ENCODE measurements around the gene PKM.
"Not testable (repeated sequence)": the region's sequence is repeated elsewhere in the genome, so short reads cannot be mapped to it uniquely, and the experiment has no call there.

PKM gene

DNA sequence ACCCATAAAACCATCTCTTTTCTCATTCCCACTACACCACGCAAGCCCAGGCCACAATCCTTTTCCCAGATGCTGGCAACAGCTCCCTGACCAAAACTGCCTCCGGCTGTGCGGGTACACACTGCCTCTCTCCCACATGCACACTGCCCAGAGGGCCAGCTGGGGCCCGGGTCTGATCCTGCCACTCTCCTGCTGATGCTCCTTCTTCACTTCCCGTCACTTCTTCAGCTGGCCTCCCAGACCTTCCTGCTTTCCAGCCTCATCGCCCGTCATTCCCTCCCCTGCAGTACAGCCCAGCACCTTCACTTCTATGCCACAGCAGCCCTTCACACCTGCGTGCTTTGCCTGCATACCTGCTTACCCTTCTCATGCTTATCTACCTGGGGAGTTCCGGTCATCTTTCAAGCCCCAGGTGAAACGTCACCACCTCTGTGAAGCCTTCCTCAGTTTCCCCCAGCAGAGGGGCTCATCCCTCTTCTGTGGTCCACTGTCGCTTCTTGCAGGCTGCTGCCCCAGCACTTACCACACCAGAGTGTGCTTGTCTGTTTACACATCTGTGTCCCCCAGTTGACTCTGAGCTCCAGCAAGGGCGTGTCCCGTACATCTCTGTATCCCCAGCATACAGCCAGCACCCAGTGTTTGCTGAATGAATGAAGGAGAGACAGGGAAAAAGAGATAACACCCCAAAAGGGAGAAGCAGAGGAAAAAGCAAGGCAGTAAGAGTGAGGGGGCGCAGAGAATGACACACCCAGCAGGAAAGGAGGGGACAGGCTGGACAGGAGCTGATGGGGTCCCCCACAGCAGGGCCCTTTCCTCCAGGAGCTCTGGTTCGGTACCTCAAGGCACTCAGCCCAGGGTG is 55.6 kb downstream of the PKM start:
- DNase-seq, result no peak

DNA sequence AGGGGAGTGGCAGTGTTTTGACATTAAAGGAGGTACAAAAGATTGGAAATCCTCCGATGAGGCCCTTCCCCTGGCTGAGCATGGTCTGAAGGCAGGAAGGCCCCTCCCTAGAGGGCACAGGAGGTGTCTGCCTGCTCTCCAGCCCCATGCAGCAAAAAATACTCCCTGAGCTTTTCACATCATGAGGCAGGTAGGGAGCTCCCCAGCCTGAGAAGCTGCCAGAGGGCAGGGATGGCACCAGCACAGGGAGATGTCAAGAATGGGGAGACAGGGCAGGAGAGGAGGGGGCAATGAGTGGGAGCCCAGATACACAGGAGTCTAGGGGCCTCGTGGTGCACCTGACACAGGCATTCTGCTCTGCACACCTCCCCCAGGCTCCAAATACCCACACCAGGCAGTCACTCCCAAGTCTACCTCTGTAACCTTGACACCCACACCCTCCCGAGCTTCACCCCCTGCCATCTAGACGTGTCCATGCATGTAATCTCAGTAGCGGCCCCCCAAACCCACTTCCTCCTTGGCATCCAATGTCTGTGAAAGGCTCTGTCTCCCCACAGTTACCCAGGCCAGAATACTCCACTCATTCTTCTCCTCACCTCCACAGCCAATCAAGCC is 56.3 kb downstream of the PKM start:
- no peak for DNase-seq

DNA sequence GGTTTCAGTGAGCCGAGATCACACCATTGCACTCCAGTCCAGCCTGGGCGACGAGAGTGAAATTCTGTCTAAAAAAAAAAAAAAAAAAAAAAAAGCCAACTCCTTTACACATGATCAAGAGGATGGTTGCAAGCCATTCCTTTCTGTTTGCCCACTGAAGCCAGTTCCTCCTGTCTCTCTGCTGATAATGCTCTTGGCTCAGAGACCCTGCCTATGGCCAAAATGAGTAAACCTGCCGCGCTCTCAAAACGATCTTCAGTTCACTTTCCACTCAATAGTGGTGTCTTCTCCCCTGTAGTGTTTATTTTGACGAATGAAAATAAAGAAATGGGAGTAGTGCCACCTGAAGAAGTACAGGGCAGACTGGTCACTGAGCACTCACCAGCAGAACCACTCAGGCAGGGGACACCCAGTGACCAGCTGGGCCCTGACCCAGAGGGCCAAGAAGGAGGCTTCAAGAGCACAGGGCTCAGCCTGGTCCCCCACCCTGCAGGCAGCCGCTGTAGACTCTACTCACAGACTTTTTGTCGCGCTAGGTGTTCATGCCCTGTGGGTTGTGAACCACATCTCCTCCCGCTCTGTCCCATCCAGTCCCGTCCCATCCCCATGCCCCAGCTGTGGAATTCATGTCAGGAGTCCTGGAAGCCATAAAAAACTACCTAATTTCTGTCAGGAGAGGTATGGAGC is 57.0 kb downstream of the PKM start:
- DNase-seq, result no peak

DNA sequence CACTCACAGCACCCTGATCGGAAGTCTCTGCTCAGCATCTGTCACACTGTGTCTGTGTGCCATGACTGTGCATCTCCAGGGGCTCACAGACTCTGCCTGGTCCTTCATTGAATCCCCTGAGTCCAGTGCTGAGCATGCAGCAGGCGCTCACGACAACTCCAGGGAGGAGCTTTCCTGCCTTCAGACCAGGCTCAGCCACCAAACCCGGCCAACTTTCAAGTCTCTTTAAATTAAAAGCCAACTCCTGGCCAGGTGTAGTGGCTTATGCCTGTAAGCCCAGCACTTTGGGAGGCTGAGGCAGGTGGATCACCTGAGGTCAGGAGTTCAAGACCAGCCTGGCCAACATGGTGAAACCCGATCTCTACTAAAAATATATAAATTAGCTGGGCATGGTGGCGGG is 57.6 kb downstream of the PKM start:
- DNase-seq, result no peak

DNA sequence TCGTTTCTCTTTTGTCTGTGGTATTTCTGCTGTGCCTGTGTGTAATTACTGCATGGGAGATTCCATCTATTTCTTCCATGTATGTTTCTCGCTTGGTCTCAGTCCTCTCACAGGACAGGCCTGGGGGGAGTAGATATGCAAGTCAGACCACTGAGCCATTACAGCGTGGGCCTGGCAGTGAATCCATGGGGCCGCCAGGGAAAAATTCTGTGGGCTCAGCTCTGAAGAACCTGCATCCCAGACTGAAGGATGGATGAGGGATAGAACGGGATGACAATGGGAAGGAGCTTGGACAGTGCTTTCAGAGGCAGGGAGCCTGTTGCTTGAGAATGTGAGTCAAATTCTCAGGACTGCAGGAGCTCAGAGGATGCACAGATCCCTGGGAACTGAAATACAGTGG is 58.2 kb downstream of the PKM start:
- DNase-seq, result no peak

DNA sequence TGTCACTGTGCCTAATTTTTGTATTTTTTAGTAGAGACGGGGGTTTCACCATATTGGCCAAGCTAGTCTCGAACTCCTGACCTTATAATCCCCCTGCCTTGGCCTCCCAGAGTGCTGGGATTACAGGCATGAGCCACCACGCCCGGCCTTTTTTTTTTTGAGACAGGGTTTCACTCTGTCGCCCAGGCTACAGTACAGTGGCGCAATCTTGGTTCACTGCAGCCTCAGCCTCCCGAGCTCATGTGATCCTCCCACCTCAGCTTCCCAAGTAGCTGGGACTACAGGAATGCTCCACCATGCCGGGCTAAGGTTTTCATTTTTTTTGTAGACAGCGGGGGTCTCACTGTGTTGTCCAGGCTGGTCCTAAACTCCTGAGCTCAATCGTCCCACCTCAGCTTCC is 59.0 kb downstream of the PKM start:
- DNase-seq, result not testable (repeated sequence)

DNA sequence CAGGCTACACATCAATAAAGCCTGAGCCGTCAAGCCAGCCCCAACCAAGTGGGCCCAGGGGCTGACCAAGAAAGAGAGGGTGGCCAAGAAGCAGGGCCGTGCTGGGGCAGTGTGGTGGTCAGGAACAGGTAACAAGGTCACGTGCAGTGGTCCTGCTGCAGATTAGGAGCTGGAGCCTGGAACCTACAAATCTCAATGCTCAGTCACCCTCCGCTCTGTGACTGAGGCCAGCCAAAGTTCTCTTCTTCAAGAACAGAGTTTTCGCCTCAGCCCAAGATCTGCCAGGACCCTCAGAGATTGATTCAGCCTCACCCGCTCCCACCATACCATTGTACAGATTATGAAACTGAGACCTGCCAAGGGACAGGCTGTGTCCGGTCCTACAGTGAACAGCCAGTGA is 60.3 kb downstream of the PKM start:
- no peak for DNase-seq

DNA sequence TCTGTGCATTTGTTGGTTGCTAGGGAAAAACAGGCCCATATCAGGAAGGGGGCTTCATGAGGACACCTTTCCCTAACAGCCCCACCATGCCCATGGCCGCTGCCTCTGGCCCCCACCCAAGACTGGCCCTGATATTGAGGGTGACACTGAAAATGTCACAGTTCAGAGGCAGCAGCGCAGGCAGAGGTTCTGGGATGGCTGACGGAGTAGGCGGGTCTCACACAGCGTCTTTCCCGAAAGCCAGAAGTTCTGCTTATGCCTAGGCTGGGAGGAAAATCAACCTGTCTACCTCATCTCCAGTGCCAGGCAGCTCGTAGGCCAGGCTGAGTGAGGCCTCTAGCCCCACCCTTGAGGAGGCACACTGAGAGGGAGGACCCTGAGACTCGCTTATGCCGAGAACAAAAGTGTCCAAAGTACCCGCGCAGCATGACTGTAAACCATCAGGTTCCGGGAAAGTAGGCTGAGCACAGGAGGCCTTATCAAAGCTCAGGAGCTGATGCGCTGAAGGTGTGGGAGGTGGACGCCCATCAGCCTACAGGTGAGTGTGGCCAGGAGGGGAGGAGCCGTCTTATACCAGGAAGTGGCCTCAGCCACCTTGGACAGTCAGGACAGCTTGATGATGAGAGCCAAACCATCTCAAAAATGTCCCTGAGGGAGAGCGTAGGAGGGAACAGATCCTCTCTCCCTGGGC is 60.9 kb downstream of the PKM start:
- DNase-seq, result no peak

DNA sequence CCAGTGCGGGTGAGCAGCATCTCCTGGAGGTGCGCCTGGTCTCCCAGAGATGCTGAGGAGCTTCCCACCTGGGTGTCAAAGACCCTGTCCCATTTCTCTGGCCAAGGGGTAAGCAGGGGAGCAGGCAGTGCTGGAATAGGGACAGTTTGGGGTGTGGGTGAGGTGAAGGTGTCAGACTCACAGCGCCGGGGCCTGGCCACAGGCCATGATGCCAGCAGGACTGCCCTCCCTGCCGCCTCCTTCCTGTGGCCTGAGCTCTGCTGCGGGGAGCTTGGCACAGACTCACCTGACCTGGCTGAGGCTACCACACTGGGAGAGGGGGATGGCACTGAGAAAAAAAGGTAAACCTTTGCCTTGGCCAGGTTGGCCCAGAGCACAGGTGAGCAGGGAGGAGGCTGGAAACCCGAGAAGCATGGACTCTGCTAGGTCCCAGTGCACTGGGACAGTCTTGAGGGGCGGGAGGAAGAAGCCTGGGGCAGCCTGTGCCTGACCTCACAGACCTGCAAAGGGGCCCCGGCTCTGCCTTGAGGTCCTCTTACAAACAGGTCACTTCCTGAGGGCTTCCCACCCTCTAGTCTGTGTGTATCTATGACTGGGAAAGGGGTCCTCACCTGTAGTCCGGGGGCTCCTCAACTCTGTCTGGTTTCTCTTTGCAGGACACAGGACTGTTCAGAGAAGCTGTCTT is 61.6 kb downstream of the PKM start:
- DNase-seq, result no peak

DNA sequence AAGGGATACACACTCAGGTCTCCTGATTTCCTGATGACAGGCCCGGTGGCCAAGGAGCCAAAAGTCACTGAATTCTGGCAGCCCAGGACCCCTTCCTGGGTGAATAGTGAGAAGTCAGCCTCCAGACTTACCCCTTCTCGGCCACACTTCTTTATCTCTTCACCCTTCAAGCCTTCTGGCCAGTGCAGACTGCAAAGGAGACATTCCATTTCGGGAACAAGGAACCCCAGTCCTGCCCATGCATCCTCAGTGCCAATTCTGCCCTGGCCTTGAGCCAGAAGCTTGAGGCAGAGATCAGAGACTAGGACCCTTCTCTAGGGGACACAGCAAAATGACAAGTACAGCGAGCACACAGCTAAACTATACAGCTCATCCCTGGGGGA is 62.2 kb downstream of the PKM start:
- DNase-seq, result no peak

DNA sequence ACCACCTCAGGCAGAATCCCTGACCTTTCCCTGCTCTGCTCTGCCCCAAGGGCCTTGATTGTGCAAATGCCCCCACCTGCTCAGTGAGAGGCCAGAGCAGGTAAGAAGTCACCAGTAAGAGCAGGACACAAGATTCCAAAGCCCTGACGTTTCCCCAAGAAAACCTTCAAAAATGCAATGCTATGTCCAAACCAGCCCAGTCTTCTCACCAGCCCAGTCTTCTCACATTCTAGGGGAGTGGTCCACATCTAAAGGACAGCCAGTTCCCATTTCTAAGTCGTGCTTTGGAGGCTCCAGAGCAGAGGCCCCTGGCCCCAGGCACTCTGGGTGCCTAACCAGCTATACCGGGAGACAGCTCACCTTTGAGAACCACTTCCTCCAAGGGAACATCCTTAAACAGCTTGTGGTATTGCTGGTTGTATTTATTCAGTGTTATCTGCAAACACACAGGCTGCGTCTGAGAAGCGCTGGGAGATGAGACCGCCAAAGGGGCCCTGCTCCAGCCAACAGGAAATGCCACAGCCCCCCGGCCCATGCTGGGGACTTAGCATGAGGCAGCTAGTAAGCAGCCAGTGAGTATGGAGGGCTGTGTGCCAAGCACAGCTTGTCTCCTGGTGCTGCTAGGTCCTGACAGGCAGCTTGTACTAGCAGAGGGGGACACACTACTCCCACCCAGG is 62.7 kb downstream of the PKM start:
- DNase-seq, result peak in 1 of 5 donors; percentile 6

DNA sequence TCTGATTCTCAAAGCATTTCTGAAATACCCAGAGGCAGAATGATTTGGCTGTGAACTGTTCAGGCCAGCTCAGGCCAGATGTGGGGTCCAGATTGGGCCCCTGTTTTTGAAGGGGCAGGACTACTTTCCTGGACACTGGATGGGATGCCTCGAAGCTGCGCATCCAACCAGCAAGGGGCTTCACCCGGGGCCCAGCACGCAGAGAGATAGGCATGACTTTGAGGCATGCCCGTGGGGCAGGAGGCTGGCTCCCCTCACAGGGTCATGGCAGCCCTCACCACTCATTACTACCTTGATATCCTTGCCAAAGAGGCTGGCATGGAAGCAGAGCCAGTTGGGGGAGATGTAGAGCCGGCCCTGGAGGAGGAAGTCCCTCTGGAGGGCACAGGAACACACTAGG is 63.5 kb downstream of the PKM start:
- no peak for DNase-seq

DNA sequence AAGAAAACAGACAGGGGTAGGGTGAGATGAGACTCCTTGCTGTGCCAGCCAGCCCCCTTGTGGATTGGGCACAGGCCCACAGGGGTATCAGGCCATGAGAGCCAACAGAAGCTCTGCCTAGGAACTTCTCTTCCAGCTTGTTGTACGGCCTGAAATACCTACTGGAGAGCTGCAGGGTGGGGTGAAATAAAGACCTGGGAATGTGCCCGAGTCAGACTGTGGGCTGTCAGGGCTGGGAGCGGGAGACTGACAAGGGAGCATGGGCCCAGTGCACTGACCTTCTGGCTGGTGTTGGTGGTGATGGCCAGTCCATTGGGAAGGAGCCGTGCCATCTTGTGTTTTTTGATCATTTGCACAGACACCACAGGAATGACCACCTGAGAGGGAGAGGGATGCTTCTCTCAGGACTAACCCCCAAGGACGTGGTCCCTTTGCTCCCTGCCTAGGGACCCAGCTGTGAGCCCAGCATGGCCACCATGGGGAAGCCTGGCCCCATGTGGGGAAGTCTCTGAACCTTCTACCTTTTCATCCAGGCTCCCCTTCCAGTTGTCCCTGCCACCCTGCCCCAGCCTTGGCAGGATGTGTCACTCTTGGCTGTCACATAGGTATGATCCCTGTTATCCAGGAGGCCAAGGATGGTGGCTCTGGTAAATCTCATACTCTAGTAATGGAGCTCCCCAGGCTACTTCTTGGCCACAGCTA is 64.1 kb downstream of the PKM start:
- DNase-seq, result no peak

DNA sequence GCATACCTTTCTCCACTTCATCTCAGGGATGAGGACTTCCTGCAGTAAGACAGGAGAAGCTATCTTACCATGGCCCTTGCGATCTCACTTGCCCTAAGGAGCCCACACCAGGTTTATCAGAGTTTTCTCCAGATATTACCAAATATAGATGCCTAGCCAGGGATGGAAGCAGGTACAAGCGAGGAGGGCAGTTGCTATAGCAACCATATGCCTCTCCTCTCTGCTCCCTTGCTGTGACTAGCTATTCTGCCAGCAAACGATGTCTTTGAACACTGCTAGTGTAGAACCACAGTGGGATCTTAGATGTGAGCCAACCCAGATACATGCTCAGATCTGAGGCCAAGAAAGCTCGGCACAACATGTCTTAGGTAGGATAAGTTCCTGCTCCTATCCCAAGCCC is 67.3 kb downstream of the PKM start:
- no peak for DNase-seq

DNA sequence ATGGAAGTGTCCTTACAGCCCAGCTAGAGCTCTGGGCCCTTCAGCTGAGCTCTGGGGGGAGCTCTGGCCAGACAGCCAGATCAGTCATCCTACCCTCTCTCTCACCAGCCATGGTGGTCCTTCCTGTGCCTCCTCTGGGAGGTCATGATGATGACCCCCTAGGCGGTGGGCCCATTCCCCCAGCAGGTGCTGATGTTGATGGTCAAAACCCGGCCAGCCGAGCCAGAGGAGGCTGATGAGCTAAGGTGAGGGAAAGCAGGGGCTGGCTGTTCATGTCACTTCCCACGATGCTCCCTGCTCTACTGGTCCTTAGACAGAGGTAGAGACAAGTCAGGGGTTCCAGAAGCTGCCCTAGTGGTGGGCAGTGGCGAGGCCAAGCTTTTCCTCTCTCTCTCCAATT is 68.4 kb downstream of the PKM start:
- DNase-seq, result no peak

DNA sequence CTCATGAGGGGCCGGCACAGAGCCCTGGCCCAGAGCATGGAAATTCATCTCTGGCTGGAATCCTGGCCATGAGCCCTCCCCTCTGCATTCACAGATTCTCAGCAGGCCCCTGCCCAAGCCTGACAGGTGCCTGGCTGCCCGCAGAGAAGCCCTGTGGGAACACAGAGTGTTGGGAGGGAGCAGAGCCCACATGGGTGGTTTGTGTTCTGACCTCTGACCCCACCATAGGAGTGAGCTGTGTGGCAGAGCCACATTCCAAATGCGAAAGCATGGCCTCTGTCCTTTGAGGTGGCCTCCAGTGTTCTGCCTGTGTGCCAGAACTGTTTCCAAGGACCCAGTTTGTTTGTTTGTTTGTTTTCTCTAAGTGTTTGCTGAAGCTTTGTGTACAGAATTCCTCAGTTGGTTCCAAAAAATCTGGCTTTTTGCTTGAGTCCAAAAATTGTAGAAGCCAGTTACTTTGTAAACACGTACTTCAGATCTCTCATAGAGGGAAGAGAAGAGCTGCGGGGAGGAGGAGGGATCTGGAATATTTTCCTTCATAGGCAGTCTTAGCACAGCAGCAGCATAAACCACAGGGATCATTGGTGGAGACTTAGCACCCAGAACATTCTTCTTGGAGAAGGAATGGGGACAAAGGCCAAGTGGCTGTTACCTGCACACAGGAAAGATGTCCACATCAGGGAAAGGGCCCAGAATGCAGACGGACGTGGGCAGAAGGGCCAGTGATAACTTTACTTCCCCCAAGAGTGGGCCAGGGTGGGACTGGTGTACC is 69.4 kb downstream of the PKM start:
- DNase-seq, result no peak

DNA sequence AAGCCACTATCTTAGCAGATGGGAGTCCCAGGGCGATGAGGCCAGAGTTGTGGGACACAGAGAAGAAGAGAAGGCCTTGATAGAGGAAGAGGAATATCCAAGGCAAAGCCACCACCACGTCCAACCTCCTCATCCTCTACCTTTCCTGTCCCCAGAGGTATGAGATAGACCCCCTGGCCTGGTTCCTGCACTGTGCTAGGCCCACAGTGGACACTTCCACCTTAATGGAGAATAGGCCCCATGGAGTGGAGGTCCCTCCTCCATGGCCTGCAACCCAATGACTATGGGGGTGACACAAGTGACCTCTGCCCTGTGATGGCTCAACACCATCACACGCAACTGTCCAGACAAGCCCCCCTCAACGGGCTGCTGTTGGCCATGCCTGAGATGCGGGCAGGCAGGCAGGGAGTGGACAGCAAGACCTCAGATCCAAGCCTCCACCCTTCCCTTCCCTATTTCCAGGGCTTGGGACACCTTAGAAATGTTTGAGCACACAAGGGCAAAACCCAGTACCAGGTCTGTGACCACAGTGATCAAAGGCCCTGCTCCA is 70.2 kb downstream of the PKM start:
- no peak for DNase-seq

DNA sequence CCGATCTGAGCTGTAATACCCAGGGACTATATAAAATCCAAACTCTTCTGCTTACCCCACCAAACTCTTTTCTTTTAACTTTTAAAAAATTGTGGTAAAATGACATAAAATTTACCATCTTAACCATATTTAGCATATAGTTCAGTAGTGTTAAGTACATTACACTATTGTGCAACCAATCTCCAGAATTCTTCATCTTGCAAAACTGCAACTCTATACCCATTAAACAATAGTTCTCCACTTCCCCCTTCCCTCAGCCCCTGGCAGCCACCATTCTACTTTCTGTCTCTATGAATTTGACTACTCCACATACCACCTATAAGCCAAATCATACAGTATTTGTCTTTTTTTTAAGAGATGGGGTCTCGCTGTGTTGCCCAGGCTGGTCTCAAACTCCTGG is 74.1 kb downstream of the PKM start:
- DNase-seq, result no peak

DNA sequence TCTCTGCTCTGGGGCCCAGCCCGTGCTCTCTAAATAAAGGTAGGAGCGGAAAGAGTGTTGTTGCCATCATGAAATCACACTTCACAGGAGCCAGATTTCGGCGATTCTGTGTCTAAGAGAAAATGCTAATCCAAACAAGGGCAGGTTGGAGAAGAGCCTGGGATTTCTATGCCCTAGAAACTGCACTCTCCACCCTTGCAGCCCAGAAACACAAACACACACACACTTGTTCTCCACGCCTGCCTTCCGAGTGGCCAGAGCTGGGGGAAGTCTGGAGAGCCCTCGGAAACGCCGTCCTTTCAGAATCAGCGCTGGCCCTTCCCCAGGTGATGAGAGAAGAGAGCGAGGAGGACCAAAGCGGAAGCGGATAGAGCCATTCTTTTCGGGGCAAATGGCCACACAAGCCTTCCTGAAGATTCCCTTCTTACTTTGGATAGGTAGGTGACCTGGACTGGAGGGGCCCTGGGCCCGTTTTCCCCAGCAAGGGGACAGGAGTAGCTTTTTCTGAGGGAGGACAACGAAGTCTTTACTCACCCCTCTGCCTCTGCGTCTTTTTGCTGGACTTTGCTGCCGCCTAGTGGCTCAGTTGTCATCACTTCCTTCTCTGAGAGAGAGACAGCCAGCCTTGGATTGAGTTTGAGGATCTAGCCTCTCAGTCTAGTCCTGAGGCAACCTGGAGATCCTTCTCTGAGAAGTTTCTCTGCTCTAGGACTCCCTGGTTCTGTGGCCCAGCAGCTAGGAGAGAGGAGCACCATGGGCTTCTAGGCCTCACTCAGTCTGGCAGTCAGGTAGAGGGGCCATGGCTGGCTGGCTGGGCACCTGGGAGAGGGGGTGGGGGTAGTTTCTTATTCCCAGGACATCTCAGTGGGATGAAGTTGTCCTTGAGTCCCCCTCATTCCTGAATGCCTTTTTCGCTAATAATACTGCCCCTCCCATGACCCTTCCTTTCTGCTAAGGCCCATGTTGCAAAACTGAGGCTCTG is 75.1 kb downstream of the PKM start:
- DNase-seq, result peak; percentile 40 to 77 (median 65)

Data from T-helper 1 cell (primary cell).